Measurements from ENCODE around the gene PSG2.
"Not testable (repeated sequence)": the region's sequence is repeated elsewhere in the genome, so short reads cannot be mapped to it uniquely, and the experiment has no call there.

The PSG2 gene

DNA sequence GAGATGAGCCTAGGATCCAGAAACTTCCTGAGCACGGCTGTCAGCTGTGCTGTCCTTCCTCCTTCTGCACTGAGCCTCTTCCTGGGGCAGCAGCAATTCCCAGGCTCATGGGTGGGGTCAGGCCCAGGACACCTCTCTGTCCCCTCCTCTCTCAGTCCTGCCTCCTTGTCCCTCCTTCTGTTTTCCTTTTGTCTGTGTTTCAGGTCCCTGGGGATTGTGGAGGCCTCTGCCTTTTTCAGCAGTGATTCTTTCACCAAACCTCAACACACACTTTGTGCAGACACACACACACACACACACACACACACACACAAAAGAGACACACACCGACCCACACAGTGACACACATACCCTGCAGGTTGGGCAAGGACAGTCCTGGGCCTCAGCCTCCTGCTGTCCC, at the start of gene PSG2:
TSS of gene PSG2 (minus strand) at position 101 of the 400 bp plus-strand sequence. CDS start 132 bp downstream, outside the sequence.
- FAIRE-seq: not testable (repeated sequence)

DNA sequence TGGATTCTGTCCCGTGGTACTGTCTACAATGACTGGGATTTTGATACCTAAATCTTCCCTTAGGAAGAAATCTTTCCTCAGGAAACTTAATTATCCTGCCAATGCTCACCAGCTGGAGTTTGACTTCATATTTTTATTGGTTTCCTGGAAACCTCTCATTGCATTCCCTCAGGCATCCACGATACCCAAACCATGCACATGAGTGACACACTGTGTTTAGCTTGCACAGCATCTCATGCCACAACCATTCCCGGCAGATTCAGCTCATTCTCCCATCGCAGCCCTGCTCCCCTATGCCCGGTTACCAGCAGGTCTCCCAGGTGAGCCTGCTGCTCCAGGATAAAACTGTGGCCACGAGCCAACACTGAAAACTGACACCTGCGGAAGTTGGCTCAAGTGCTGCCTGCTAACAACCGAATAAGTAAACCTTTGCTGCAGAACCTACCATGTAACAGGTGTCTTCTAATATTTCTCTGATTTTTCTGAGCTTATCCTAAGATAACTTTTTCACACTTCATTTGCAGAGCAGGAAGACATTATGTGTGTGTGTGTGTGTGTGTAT, 48.9 kb upstream of the PSG2 start:
- FAIRE-seq: not testable (repeated sequence)

DNA sequence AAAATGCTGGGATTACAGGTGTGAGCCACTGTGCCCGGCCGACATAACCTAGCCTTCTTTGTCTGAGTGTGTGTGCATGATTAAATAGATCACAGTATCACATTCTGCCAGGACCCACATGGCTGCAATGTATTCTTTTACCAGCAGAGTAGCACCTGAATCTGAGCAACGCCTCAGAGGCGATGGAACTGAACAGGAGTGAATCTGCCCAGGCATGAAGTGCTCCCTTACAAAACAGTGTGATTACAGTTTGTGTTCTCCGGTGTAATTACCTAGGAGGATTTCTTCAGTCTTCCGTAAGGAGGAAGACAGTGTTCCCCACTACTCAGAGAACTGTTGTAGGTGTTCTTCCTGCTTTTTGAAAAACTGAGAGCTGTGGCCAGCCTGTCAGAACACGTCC, 46.7 kb upstream of the PSG2 start:
- not testable (repeated sequence) for FAIRE-seq

DNA sequence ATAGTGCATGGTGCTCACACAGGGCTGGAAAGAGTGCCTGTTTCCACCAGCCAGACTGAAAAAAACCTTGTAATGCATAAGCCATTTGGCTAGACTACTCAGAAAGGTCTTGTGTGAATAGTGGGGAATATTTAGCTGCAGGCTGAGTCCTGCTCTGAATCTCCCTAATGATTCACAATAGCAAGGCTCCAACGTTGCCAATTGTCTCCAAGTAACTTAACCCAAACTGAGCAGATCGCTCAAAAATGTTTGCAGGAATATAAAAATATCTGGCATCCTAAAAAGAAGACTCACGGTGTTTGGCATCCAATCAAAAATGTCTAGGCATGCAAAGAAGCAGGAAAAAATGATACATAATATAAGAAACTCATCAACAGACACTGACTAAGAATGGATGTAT, 44.8 kb upstream of the PSG2 start:
- not testable (repeated sequence) for FAIRE-seq

DNA sequence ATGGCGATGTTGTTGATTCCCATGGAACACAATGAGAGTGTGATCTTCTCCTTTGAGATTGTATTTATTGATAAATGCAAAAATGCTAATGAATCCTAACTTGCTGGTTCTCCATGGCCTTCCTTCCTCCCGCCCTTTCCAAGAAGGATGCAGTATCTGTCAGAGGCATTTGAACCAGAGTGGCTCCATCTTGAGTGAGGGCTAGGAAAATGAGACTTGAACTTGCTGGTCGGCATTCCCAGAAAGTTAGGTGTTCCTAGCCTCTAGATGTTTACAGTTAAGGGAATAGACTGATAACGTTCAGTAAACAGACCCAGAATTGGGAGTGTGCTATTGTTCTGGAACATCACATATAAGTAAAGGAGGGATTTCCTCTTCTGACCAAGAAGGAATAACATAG, 44.2 kb upstream of the PSG2 start:
- no peak for FAIRE-seq

DNA sequence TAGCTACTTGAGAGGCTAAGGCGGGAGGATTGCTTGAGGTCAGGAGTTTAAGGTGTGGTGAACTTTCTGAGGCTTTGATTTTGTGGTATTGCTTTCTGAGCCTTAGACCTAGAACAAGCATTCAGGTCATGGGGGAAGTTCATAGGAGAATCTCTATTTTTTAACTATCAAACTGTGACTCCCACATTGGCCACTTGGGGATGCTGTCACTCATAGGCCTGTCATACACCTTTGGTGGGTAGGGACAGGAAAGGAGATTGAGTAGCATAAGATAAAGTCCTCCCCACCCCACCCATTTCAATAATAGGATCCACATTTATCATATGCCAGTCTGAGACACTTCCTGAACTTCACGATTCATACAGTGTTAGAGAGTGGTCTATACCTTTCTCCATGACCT, 41.9 kb upstream of the PSG2 start:
- FAIRE-seq: no peak

DNA sequence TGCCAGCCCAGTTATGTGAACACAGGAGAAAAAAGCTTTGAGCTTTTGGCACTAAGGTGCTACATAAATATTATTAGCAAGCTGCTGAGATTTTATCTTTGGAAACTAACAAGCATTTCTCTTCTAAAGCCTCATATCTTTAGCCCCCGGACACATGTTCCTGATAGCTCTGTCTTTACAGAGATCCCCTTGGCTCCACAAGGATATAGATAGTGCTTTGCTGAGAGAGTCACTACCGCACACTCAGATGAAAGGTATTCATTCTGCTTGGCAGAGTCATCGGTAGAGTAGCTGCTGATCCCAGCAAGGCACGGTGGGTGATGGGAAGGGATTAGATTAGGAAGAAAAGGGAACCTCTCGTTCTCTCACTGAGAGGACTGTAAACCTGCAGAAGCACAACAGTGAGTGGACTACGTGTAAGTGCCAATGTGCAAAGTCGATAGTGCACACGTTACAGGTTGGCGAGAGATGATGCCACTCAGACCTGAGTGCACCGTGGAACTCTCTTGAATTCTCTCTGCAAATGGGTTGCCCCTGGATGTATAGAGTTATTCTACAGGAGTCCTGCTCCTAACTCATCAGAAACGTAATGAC, 38.0 kb upstream of the PSG2 start:
- not testable (repeated sequence) for FAIRE-seq

DNA sequence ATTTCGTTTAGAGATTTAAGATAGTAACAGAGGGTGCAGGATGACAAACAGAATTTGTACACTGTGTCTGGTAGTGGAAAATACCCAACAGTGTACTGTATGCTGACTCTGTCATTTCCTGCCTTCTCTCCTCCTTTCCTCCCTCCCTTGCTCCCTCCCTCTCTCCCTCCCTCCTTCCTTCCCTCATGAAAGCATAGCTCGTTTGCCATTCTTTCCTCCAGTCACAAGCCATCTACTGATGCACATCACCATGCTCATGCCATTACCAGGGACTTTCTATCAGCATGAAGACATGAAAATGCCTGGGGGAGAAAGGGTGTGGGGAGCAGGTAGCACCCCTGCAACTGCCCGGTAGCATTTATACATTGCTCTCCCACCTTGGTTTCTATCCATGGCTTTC, 37.0 kb upstream of the PSG2 start:
- FAIRE-seq: not testable (repeated sequence)

DNA sequence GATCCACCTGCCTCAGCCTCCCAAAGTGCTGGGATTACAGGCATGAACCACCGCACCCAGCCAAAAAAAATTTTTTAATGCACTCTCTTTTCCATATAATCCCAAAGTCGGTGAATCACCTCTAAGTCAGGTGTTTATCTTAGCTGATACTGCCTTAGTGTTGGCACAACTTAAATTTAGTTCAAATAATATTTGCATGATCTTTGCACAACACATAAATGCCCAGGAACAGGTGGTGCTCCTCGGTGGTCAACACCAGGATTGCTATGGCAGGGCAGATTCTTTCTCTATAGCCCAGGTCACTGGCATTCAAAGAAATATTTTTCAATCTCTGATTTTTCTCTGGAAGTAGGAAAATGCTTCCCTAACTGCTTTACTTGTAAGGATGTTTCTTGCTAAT, 33.9 kb upstream of the PSG2 start:
- FAIRE-seq: not testable (repeated sequence)

DNA sequence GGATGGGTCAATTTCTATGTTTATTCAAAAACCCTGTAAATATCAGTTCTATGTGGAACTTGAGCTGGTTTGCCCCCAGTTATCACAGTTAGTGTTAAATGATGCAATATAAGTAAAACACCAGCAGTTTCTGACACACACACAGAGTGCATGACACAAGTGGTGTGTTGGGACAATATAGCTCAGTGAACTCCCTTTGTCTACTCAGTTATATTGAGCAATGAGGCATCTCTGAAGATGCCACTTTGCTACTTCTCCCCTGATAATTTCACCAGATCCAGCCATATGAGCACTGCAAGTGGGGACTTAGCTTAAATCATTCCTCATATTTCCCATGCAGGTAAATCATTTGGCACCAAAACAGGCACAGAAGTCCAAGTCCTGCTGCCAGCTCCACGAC, 33.0 kb upstream of the PSG2 start:
- FAIRE-seq: not testable (repeated sequence)

DNA sequence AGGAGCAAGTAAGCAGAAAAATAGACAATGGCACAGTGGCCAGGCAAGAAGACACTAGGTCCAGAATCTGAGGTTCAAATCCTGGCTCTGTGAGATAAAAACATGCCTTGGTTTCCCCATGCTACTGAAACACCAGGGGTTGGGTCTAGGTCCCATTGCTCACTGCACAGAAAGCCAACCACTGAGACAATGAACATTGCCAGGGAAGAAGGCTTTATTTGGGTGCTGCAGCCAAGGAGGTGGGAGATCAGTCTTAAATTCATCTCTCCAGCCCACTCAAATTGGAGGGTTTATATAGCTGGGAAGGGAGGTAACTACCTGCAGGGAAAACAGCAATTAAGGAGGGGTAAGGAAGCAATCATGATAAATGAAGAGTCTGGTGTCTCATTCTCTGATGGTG, 32.6 kb upstream of the PSG2 start:
- FAIRE-seq: not testable (repeated sequence)

DNA sequence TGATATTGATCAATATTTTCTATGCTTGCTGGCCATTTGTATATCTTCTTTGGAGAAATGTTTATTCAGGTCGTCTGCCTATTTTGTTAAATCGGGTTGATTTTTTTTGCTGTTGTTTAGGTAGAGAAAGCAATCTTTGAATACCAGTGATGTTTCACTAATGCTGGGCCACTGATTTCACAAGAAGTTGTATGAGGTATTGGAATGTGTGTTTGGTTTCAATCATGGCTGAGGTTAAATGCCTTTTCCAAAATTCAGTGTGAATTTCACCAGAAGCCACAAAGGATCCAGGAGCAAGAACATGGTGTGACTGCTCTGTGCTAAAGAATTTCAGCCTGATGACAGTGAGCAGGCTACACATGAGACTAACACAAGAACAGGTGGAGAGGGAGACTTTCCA, 32.1 kb upstream of the PSG2 start:
- not testable (repeated sequence) for FAIRE-seq

DNA sequence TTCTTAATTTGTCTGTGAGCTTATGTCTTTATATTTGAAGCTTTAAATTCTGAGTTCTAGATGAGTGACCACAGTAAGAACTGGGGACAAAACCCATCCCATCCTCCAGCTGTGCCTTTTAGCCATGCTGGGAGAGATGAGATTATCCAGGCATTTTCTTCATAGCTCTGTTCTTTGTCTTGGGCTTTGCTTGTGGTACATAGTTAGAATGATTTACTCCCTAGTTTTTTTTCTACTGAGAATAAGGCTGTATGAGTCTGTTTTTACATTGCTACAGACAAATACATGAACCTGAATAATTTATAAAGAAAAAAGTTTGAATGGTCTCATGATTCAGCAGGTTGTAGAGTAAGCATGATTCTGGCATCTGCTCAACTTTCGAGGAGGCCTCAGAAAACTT, 24.9 kb upstream of the PSG2 start:
- FAIRE-seq: not testable (repeated sequence)

DNA sequence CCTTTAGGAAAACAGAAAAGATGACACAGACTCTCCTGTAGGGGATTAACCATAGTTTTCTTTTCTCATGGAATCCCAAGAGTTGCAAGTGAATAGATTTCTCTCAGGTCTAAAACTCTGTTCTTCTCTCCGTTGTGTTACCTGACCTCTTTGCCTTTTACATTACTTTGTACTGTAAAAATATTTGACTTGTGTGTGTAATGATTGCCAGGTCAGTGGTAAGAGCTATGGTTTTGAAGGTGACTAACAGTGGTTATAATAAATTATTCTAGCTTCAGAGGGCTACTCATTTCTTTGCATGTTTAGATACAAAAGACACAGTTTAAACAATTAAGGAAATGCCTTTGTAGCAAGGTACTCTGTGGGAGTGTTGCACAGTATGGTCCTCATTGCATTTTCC, 23.0 kb upstream of the PSG2 start:
- no peak for FAIRE-seq

DNA sequence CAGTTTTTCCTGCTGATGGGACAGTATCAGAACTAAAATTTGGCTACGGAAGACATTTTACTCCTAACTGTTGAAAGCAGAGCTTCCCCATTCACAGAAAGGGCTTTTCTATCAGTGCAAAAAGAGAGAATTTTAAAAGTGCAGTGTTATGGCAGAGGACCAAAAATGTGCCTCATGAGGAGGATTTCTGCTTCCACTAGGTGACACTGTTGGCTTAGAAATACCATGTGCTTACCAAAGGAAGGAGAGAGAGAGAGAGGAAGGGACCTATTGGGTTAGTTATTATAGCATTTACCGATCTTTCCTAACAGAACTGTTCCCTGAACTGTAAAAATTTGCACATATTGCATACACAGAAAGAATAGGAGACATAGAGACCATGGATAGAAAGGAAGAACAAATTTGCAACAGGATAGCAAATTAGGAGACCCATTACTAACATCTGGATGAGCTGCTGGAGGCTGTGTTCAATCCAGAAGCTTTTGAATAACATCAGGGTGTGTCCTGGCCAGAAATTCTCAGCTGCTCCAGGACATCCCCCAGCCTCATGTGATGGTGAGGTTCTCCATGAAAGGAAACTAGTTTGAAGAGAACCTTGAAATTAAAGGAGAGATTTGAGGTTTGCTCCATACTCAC, 21.8 kb upstream of the PSG2 start:
- not testable (repeated sequence) for FAIRE-seq

DNA sequence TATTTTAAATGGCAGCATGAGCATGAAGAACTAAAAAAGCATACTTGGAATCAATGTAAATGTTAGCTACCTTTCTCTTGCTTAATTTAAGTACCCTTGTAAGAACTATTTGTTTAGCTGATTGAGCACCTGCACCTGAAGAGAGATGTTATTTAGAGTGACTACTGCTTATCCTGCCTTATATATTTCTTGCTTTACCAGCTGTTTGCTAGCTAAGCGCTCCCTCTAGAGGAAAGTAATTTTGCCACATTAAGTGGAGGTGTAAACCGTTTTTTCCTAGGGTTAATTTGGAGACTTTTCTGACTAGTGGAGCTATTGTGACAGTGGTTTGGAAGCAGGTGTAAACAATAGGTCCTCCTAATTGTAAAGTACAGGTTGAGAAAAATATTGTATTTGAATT, 19.4 kb upstream of the PSG2 start:
- no peak for FAIRE-seq

DNA sequence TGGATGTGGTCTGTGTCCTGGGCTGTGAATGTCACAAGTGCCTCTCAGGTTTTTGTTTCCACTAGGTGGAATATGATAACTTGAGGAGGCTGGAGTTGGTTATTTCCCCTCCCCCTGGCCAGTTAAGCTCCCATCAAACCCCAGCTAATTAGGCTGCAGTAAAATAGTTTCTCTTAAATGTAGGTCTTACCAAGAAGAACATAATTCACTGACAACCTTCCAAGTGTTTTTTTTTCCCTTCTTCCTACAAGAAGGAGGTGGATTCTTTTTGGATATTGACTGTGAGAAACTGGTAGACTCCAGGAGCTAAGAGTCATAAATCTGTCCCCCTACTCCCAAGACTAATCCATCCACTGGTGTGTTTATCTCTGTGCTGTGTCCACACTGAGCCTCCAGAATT, 15.9 kb upstream of the PSG2 start:
- FAIRE-seq: not testable (repeated sequence)

DNA sequence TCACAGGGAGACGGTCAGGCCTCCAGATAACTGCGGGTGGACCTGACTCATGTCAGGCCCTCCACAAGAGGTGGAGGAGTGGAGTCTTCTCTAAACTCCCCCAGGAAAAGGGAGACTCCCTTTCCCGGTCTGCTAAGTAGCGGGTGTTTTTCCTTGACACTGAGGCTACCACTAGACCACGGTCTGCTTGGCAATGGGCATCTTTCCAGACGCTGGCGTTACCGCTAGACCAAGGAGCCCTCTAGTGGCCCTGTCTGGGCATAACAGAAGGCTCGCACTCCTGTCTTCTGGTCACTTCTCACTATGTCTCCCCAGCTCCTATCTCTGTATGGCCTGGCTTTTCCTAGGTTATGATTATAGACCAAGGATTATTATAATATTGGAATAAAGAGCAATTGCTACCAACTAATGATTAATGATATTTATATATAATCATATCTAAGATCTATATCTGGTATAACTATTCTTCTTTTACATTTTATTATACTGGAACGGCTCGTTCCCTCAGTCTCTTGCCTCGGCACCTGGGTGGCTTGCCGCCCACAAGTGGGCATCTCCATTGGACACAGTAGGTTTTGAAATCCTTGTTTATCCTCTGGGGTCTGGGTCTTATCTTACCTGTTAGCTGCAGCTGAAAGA, 5.3 kb upstream of the PSG2 start:
- FAIRE-seq: not testable (repeated sequence)

DNA sequence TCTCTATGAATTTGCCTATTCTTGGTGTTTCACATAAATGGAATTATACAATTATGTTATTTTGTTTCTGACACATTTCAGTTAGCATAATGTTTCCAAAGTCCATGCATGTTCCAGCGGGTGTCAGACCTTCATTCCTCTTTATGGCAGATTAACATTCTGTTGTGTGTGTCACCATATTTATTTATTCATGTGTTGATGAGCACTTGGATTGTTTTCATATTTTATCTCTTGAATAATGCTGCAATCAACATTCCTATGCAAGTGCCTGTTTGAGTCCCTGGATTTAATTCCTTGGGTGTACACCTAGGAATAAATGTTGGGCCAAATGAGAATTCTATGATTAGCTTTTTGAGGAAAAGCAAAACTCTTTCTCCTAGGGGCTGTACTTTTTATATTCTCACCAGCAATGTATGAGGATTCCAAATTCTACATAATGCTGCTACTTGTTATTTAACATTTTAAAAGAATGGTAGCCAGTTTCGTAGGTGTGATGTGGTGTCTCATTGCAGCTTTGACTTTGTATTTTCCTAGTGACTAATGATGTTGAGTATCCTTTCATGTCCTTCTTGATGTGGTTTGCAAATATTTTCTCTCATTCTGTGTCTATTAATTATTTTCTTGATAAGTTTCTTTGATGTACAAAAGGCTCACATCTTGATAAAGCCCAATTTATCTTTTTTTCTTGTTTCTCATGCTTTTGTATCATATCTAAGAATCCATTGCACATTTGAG, 3.5 kb upstream of the PSG2 start:
- not testable (repeated sequence) for FAIRE-seq

DNA sequence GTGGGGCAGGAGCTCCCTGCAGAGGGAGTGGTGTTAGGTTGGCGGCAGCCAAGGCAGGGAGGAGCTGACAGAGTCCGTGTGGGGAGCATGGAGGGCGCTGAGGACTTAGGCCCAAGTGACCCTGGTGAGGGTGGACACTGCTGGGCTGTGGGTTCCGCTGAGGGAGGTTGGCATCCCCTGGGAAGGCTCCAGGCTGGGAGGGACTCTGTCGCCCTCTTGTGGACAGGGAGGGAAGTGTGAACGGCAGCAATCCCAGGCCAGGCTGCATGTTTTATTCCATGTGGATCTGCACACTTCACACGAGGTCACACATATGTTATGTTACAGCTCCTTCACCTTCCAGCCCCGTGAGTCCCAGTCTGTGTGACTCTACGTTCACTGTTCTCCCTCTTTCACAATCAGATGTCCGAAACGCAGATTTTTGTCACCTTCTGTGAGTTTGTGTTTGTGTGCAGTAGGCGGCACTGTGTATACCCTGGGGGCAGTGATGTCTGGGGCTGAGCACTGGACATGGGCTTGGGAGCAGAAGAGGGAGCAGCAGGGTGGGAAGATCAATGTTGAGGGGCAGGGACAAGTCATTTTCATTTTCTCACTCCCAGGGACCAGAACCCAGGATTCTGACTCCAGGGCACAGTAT, 1.8 kb upstream of the PSG2 start:
- FAIRE-seq: not testable (repeated sequence)

DNA sequence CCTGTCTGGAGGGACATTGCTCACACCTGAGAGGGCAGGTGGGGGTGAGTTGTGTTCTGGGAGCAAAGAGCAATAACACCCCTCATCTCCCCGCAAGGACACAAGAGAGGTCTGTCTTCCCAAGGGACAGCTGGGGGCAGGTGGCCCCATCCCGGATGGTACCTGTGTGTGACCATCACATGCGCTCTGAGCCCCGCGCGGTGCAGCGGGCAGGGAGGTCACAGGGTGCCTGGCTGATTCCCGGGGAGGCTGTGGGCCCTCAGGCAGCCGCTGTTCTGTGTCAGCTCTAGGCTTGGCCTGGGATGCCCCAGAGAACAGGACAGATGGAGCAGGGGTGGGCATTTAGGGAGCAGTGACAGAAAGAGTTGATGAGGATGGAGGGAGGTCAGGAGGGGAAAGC, 1.2 kb upstream of the PSG2 start:
- not testable (repeated sequence) for FAIRE-seq

DNA sequence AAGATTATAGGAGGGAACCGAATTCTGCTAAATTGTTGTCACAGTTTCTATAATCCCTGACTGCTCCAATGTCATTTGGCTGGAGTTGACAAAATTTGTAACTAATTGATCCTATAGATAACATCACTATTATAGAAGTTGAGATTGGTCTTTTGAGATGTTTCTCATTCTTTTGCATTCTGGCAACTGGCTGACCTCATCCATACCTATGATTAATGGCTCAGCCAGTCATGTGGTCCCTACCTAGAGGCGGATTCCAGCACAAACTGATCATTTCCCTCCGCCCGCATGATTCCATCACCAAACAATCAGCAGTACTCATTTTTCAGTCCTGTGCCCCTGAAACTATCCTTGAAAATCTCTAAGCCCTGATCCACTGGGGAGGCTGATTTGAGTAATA, 4.2 kb downstream of the PSG2 start:
- no peak for FAIRE-seq

DNA sequence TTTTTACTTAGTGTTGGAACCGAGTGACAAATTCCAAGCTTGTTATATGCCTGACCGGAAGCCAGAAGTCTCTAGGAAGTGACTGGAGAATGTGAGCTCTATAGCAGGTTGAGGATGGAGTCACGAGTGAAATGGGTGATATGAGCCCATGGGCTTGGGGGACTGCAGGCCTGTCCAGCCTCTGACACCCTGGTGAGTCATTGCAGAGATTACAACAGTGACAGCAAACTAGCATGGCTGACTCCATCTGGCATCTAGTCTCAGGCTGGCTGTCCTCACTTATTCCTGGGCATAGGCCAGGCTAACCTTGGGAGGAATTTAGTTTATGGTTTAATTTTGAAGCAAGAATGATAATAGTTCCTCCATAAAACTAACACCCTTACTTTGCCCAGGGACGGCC, 4.6 kb downstream of the PSG2 start:
- not testable (repeated sequence) for FAIRE-seq

Measured in colon (tissue), 2 donors.